Kidney (tissue), 14 donors: ENCODE measurements around the gene ZSWIM4. TPM values are rescaled to one million over a fixed set of nuclear protein-coding genes. Genes with fewer than 3 reads are reported as not detected.
A peak's percentile ranks its signal among the peaks of the same experiment; 100 is the strongest.

Experiments
- DNase-seq, 5 donors: peaks; one replicate each; pipeline ENCODE4 v3.0.0-alpha.2; 2013 to 2020
- FAIRE-seq: peaks from 2 replicates; lab custom pipeline; 2012; peaks lifted over from hg19 to GRCh38; lab: Jason Lieb, UNC
- H3K27ac ChIP-seq, 2 donors: one replicate each; pipeline ENCODE4 v1.7.0; 2013; ENCODE audit warnings: low read depth in 2 of 2, low read length in 2 of 2, inconsistent platforms in 1 of 2
- H3K27me3 ChIP-seq: one replicate; pipeline ENCODE4 v1.7.1; 2013; ENCODE audit warnings: low read length, inconsistent platforms; ENCODE audit not compliant: control insufficient read depth, insufficient read depth
- H3K36me3 ChIP-seq, 3 donors: one replicate each; pipeline versions ENCODE4 v1.7.0 to v1.7.1; 2013; ENCODE audit warnings: low read length in 3 of 3, control low read depth in 1 of 3, inconsistent platforms in 1 of 3; ENCODE audit not compliant: insufficient read depth in 3 of 3, control insufficient read depth in 2 of 3
- H3K4me1 ChIP-seq, 3 donors: one replicate each; pipeline versions ENCODE4 v1.7.0 to v1.7.1; 2013; ENCODE audit warnings: low read length in 3 of 3, inconsistent platforms in 1 of 3, low read depth in 1 of 3; ENCODE audit not compliant: control insufficient read depth in 2 of 3, insufficient read depth in 2 of 3
- H3K4me3 ChIP-seq, 3 donors: one replicate each; pipeline versions ENCODE4 v1.7.0 to v1.8.1; 2013; ENCODE audit warnings: low read length in 3 of 3, control low read depth in 1 of 3, inconsistent platforms in 1 of 3
- H3K9ac ChIP-seq, 3 donors: one replicate each; pipeline versions ENCODE4 v1.7.0 to v1.7.1; 2013; ENCODE audit warnings: low read length in 3 of 3, control low read depth in 1 of 3, inconsistent platforms in 1 of 3
- H3K9me3 ChIP-seq, 3 donors: one replicate each; pipeline versions ENCODE4 v1.7.0 to v1.7.1; 2013; ENCODE audit warnings: low read length in 3 of 3, control low read depth in 1 of 3, inconsistent platforms in 1 of 3; ENCODE audit not compliant: control insufficient read depth in 2 of 3, insufficient read depth in 1 of 3
- intact Hi-C: fragments of 100-400 bp; cut with DNase I; formaldehyde crosslinking; loops from one replicate; pipeline ENCODE4 v1.11.1; 2022
- polyA plus RNA-seq: library from polyadenylated mRNA; stranded (reverse); fragments of 350-450 nt; fragmentation: Illumina TruSeq; extraction: RNeasy Lipid Tissue Mini Kit (QIAGEN cat#74804); gene quantifications from one replicate; pipeline ENCODE4 v1.2.3, GENCODE V29; 2014; ENCODE audit warnings: low read depth, low replicate concordance; ENCODE audit not compliant: insufficient read depth
- total RNA-seq: library from RNA; stranded (reverse); fragmentation: NEBNext Ultra II Directional; extraction: Animal tissue kit (Norgen Biotek cat#: 25700); gene quantifications from one replicate; pipeline ENCODE4 v1.2.1, GENCODE V29; 2021
- TF ChIP-seq, protein P1 (sequence below): IDR thresholded peaks from 3 replicates; pipeline ENCODE4 v1.5.1; 2012; ENCODE audit warnings: mild to moderate bottlenecking, moderate library complexity, borderline replicate concordance; ENCODE audit not compliant: insufficient read depth; ENCODE audit errors: extremely low read depth
- donor health status: control.
- donor health status: control.
- donor health status: control.
- donor health status: control.
- donor health status: control.
- donor health status: DM: yes; HTN: yes; CAD: no.
- donor health status: Normal renal cell carcinoma (clear cell type).

The ZSWIM4 gene
- total and polyA plus RNA-seq, 2 donors from 2014 or later = 1.4 to 13.7 TPM

DNA sequence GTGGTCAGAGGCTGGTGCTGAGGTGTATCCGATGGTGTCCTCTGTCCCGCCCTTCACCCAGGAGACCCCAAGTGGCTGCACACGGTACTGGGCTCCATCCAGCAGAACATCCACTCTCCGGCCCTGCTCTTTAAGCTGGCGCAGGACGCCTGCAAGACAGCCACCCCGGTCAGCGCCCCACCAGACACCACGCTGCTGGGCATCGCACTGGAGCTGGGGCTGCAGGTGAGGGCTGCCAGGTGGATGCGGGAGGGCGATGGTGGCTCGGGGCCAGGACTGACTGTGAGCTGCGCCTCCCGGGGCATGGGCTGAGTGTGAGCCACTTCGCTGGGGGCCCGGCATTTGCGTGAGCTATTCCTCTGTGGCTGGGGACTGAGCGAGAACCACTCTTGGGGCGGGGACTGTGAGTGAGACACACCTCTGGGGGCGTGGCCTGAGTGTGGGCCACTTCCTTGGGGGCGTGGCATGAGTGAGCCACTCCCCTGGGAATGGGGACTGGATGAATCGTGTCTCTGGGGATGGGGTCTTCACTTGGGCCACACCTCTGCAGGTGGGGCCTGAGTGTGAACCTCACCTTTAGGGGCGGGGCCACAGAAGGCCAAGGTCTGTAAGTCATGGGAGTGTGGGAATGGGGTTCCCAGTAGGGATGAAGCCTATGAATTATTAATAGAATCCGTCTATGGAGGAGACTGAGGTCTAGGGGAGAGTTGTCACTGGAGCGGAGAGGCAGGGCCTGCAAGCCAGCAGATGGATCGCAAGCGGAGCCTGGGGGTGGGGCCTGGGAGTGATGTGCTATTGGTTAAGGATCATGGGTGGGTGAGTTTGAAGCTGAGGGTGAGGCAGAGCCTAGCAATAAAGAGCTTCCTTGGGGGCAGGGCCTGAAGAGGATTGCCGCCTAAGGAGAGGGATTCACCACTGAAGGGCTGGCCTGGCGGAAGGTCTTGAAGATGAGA lies 30.5 kb downstream of the ZSWIM4 start:
- no peaks in the 10 kb centered on the region for H3K9me3 ChIP-seq
- no peak overlapping the region for H3K9ac ChIP-seq
- TF ChIP-seq, protein P1, sequence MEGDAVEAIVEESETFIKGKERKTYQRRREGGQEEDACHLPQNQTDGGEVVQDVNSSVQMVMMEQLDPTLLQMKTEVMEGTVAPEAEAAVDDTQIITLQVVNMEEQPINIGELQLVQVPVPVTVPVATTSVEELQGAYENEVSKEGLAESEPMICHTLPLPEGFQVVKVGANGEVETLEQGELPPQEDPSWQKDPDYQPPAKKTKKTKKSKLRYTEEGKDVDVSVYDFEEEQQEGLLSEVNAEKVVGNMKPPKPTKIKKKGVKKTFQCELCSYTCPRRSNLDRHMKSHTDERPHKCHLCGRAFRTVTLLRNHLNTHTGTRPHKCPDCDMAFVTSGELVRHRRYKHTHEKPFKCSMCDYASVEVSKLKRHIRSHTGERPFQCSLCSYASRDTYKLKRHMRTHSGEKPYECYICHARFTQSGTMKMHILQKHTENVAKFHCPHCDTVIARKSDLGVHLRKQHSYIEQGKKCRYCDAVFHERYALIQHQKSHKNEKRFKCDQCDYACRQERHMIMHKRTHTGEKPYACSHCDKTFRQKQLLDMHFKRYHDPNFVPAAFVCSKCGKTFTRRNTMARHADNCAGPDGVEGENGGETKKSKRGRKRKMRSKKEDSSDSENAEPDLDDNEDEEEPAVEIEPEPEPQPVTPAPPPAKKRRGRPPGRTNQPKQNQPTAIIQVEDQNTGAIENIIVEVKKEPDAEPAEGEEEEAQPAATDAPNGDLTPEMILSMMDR = no peak
- no peak overlapping the region for H3K4me3 ChIP-seq
- no peak for FAIRE-seq
- intact Hi-C loops = no loop called here
- H3K27ac ChIP-seq = no peak overlapping the region
- no peaks in the 10 kb centered on the region for H3K4me1 ChIP-seq
- H3K27me3 ChIP-seq = no peaks in the 10 kb centered on the region
- peak in 4 of 5 donors; percentile 73 to 87 (median 80) for DNase-seq
- H3K36me3 ChIP-seq = peaks cover 0 to 9% (median 0%) of the 10 kb centered on the region in 3 donors

DNA sequence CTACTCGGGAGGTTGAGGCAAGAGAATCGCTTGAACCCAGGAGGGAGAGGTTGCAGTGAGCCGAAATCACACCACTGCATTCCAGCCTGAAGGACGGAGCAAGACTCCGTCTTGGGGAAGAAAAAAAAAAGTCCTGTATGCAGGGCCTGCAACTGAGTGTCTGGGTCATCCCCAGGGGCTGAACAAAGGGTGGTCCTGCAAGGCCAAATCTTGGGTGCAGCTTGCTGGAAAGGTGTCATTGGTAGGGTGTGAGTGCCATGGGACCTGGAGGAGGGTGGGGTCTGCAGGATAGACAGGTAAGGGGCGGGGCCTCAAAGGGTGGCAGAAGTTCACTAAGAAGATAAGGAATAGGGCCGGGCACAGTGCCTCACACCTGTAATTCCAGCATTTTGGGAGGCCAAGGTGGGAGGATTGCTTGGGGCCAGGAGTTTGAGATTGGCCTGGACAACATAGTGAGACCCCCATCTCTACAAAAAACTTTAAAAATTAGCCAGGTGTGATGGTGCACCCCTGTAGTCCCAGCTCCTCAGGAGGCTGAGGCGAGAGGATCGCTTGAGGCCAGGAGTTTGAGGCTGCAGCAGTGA lies 31.5 kb downstream of the ZSWIM4 start:
- intact Hi-C loops = no loop called here
- Histone ChIP-seq H3K27ac (no peak overlapping the region), H3K36me3 (peaks cover 0 to 12% (median 0%) of the 10 kb centered on the region in 3 donors), H3K9ac (no peak overlapping the region), H3K9me3 (no peaks in the 10 kb centered on the region), H3K4me1 (no peaks in the 10 kb centered on the region), H3K27me3 (no peaks in the 10 kb centered on the region), H3K4me3 (no peak overlapping the region)
- DNase-seq (peak in 1 of 5 donors; percentile 45), FAIRE-seq (no peak)
- TF ChIP-seq, protein P1 = no peak

DNA sequence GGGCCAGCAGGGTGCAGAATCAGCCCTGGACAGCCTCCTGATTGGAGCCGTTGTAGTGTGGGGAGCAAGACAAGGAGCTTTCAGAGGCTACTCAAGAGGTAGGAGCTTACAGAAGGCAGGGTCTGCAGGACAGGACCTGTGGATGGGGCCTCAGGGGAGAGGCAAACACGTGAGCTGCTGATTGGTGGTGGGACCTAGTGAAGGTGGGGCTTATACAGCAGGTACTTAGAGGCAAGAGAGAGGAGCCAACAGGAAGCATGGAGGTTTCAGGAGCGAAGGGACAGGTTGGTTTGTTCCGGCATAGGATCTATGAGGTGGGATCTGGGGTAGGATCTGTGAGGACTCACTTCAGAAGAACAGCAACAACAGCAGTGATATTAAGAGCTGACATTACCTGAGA lies 32.4 kb downstream of the ZSWIM4 start:
- DNase-seq = peak in 1 of 5 donors; percentile 38
- intact Hi-C loops = no loop called here
- no peak for FAIRE-seq
- H3K4me1 ChIP-seq = no peaks in the 10 kb centered on the region
- H3K27ac ChIP-seq = no peak overlapping the region
- H3K36me3 ChIP-seq = peaks cover 0 to 12% (median 0%) of the 10 kb centered on the region in 3 donors
- no peak overlapping the region for H3K9ac ChIP-seq
- no peaks in the 10 kb centered on the region for H3K9me3 ChIP-seq
- H3K4me3 ChIP-seq = no peak overlapping the region
- no peaks in the 10 kb centered on the region for H3K27me3 ChIP-seq
- TF ChIP-seq, protein P1 = no peak
